Loucy (cell line): ENCODE measurements around the gene RC3H2.

Experiments
- H2AFZ ChIP-seq: fragments of 200-600 bp; sonication (generic); 2 replicates; pipeline ENCODE4 v1.6.0; 2016; ENCODE audit warnings: antibody characterized with exemption, mild to moderate bottlenecking, low read length, moderate library complexity
- H3F3A ChIP-seq: fragments of 200-600 bp; 2 replicates; pipeline ENCODE4 v1.6.0; 2016; ENCODE audit warnings: antibody characterized with exemption, low read depth, mild to moderate bottlenecking
- H3K27me3 ChIP-seq: fragments of 200-600 bp; sonication (generic); 2 replicates; pipeline ENCODE4 v1.6.1; 2014; ENCODE audit warnings: low read length, mild to moderate bottlenecking; ENCODE audit not compliant: insufficient read depth, poor library complexity, severe bottlenecking
- H3K36me3 ChIP-seq: fragments of 200-600 bp; sonication (generic); 2 replicates; pipeline ENCODE4 v1.6.1; 2016; ENCODE audit warnings: low read length; ENCODE audit not compliant: insufficient read depth
- H3K4me1 ChIP-seq: fragments of 200-600 bp; sonication (generic); 2 replicates; pipeline ENCODE4 v1.5.1; 2014; ENCODE audit warnings: low read length, mild to moderate bottlenecking; ENCODE audit not compliant: insufficient read depth, poor library complexity, severe bottlenecking
- H3K4me2 ChIP-seq: fragments of 200-600 bp; sonication (generic); 2 replicates; pipeline ENCODE4 v1.6.0; 2014; ENCODE audit warnings: antibody characterized with exemption, low read length, low read depth, mild to moderate bottlenecking; ENCODE audit not compliant: poor library complexity, severe bottlenecking
- H3K4me3 ChIP-seq: fragments of 200-600 bp; sonication (generic); 2 replicates; pipeline ENCODE4 v1.5.1; 2014; ENCODE audit warnings: low read length, mild to moderate bottlenecking, mixed read lengths; ENCODE audit not compliant: poor library complexity, severe bottlenecking
- H3K79me2 ChIP-seq: fragments of 200-600 bp; sonication (generic); 2 replicates; pipeline ENCODE4 v1.6.1; 2014; ENCODE audit warnings: low read length; ENCODE audit not compliant: insufficient read depth
- H3K9ac ChIP-seq: fragments of 200-600 bp; sonication (generic); 2 replicates; pipeline ENCODE4 v1.6.0; 2014; ENCODE audit warnings: mild to moderate bottlenecking, low read depth, low read length, moderate library complexity; ENCODE audit not compliant: poor library complexity, severe bottlenecking
- H3K9me2 ChIP-seq: fragments of 200-600 bp; sonication (generic); replicated peaks from 2 replicates; pipeline ENCODE4 v1.6.1; 2016; ENCODE audit warnings: low read depth, low read length, mixed read lengths
- H3K9me3 ChIP-seq: fragments of 200-600 bp; sonication (generic); 2 replicates; pipeline ENCODE4 v1.6.1; 2014; ENCODE audit warnings: mild to moderate bottlenecking, antibody characterized with exemption, low read length, low read depth; ENCODE audit not compliant: insufficient read depth
- H4K20me1 ChIP-seq: fragments of 200-600 bp; sonication (generic); 2 replicates; pipeline ENCODE4 v1.6.0; 2014; ENCODE audit warnings: antibody characterized with exemption, low read length, mild to moderate bottlenecking; ENCODE audit not compliant: insufficient read depth, poor library complexity, severe bottlenecking
- EZH2phosphoT487 ChIP-seq: fragments of 200-600 bp; IDR thresholded peaks from 2 replicates; pipeline ENCODE4 v1.6.1; 2018; ENCODE audit warnings: antibody characterized with exemption, mild to moderate bottlenecking, moderate library complexity, borderline replicate concordance
- TF ChIP-seq, protein P1 (sequence below): fragments of 200-600 bp; sonication (generic); conservative IDR thresholded peaks from 2 replicates; pipeline ENCODE4 v1.5.1; 2014; ENCODE audit warnings: mild to moderate bottlenecking, antibody characterized with exemption, low read length

The RC3H2 gene

DNA sequence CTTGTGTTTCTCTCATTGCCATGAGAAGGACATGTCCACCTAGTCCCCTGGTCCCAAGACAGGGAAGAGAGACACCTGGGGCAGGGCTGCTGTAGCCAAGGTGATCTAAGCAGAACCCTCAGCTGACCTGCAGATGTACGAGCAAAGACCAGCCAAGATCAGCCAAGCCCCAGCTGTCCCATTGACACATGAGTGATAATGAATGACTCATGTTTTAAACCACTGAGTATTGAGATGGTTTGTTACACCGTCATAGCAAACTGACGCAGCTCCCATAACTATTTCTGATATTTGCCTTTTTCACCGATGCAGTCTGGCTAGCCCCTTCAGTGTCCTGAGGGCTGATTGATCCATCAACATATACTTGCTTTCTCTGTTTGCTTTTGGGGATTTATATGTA, 98.5 kb downstream of the RC3H2 start:
- Histone ChIP-seq H3K79me2 (no peaks in the 10 kb centered on the region), H3K9me3 (no peaks in the 10 kb centered on the region), H4K20me1 (no peaks in the 10 kb centered on the region), H3K36me3 (no peaks in the 10 kb centered on the region), H2AFZ (no peak overlapping the region), H3K9me2 (no peaks in the 10 kb centered on the region), H3K4me1 (peaks cover 24% of the 10 kb centered on the region), H3K4me3 (no peak overlapping the region), H3K9ac (no peak overlapping the region), H3K27me3 (no peaks in the 10 kb centered on the region), H3F3A (no peaks in the 10 kb centered on the region), H3K4me2 (no peak overlapping the region)
- TF ChIP-seq, protein P1, sequence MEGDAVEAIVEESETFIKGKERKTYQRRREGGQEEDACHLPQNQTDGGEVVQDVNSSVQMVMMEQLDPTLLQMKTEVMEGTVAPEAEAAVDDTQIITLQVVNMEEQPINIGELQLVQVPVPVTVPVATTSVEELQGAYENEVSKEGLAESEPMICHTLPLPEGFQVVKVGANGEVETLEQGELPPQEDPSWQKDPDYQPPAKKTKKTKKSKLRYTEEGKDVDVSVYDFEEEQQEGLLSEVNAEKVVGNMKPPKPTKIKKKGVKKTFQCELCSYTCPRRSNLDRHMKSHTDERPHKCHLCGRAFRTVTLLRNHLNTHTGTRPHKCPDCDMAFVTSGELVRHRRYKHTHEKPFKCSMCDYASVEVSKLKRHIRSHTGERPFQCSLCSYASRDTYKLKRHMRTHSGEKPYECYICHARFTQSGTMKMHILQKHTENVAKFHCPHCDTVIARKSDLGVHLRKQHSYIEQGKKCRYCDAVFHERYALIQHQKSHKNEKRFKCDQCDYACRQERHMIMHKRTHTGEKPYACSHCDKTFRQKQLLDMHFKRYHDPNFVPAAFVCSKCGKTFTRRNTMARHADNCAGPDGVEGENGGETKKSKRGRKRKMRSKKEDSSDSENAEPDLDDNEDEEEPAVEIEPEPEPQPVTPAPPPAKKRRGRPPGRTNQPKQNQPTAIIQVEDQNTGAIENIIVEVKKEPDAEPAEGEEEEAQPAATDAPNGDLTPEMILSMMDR: no peak
- TF ChIP-seq EZH2phosphoT487: no peak

DNA sequence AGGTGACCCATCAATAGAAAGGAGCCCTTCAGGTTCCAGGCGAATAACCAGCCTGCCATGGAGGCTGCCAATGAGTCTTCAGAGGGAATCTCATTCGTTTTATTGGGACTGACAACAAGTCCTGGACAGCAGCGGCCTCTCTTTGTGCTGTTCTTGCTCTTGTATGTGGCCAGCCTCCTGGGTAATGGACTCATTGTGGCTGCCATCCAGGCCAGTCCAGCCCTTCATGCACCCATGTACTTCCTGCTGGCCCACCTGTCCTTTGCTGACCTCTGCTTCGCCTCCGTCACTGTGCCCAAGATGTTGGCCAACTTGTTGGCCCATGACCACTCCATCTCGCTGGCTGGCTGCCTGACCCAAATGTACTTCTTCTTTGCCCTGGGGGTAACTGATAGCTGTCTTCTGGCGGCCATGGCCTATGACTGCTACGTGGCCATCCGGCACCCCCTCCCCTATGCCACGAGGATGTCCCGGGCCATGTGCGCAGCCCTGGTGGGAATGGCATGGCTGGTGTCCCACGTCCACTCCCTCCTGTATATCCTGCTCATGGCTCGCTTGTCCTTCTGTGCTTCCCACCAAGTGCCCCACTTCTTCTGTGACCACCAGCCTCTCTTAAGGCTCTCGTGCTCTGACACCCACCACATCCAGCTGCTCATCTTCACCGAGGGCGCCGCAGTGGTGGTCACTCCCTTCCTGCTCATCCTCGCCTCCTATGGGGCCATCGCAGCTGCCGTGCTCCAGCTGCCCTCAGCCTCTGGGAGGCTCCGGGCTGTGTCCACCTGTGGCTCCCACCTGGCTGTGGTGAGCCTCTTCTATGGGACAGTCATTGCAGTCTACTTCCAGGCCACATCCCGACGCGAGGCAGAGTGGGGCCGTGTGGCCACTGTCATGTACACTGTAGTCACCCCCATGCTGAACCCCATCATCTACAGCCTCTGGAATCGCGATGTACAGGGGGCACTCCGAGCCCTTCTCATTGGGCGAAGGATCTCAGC, 104.8 kb downstream of the RC3H2 start, which contains the start of gene OR1K1:
OR1K1 (plus strand) TSS at position 58 of the 995 bp plus-strand sequence; CDS start at position 58, 0 bp downstream.
- H3K4me1 ChIP-seq: no peaks in the 10 kb centered on the region
- no peak for TF ChIP-seq EZH2phosphoT487
- TF ChIP-seq, protein P1: no peak
- H3K4me3 ChIP-seq: no peak within 1 kb of the TSS
- no peaks in the 10 kb centered on the region for H3K27me3 ChIP-seq
- H3K9ac ChIP-seq: no peak within 1 kb of the TSS
- no peaks in the 10 kb centered on the region for H3K79me2 ChIP-seq
- H4K20me1 ChIP-seq: no peaks in the 10 kb centered on the region
- no peaks in the 10 kb centered on the region for H3K9me3 ChIP-seq
- no peaks in the 10 kb centered on the region for H3K36me3 ChIP-seq
- H3F3A ChIP-seq: no peaks in the 10 kb centered on the region
- H3K9me2 ChIP-seq: no peaks in the 10 kb centered on the region
- H3K4me2 ChIP-seq: no peak within 1 kb of the TSS
- H2AFZ ChIP-seq: no peak within 1 kb of the TSS

DNA sequence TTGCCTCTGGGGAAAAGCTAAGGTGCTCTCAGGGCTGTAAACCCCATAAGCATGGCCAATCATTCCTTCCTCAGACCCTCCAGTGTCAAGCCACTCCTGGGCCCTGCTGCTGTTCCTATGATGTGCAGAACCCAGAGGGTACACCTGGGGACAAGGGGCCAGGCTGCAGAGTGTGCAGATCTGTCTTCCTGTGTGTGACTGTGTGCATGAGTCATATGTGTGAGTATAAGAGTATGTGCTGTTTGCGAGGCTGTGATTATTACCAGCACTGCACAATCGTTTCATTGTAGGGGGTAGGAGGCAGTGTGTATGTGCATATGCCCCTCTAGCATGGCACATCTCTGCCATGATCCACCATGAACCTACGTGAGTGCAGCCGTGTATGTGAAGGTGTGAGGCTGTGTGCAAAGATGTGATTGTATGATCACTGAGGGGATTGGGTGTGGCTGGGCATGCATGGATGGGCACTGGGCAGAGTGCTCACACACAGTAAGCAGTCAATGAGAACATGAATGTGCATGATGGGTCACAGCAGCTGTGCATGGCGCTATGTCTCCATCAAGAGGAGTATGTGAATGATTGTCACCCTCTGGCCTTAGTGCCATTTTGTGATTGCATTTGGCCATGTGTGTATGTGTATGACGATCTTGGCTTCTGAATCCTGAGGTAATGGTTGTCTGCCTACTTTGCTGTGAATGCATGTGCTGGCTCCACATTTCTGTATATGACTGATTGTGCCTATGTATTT, 107.7 kb downstream of the RC3H2 start:
- Histone ChIP-seq H4K20me1 (no peaks in the 10 kb centered on the region), H3K27me3 (no peaks in the 10 kb centered on the region), H3K79me2 (no peaks in the 10 kb centered on the region), H3K9ac (no peak overlapping the region), H3K9me3 (no peaks in the 10 kb centered on the region), H3K4me2 (no peak overlapping the region), H2AFZ (no peak overlapping the region), H3K4me1 (no peaks in the 10 kb centered on the region), H3K4me3 (no peak overlapping the region), H3F3A (no peaks in the 10 kb centered on the region), H3K9me2 (no peaks in the 10 kb centered on the region), H3K36me3 (no peaks in the 10 kb centered on the region)
- TF ChIP-seq EZH2phosphoT487: no peak
- TF ChIP-seq, protein P1: no peak
